Right lobe of liver (tissue), 6 donors: ENCODE data around the gene SSC4D. TPM values are rescaled to one million over a fixed set of nuclear protein-coding genes. Genes with fewer than 3 reads are reported as not detected.

Source experiments
- ATAC-seq, 4 donors: fragments of 200-7000 bp; cut with Tn5 transposase; one replicate each; pipeline ENCODE4 v1.9.1; 2020; ENCODE audit warnings: mild to moderate bottlenecking in 4 of 4, moderate library complexity in 4 of 4
- DNase-seq, 3 donors: peaks; one replicate each; pipeline ENCODE4 v3.0.0-alpha.2; 2020
- H3K27ac ChIP-seq, 3 donors: fragments of 200-600 bp; one replicate each; pipeline ENCODE4 v1.8.0; 2022
- H3K27me3 ChIP-seq, 2 donors: fragments of 200-600 bp; one replicate each; pipeline ENCODE4 v1.8.0; 2022
- H3K36me3 ChIP-seq, 4 donors: fragments of 200-600 bp; sonication (generic) in 1 of 4; one replicate each; pipeline versions ENCODE4 v1.5.1 to v1.8.0; 2017 to 2022; ENCODE audit warnings: control low read depth in 1 of 4
- H3K4me1 ChIP-seq, 4 donors: fragments of 200-600 bp; sonication (generic) in 1 of 4; one replicate each; pipeline versions ENCODE4 v1.5.1 to v1.8.0; 2017 to 2022; ENCODE audit warnings: control low read depth in 1 of 4
- H3K4me3 ChIP-seq, 3 donors: fragments of 200-600 bp; one replicate each; pipeline ENCODE4 v1.8.0; 2022
- H3K9me3 ChIP-seq, 4 donors: fragments of 200-600 bp; sonication (generic) in 1 of 4; one replicate each; pipeline versions ENCODE4 v1.5.1 to v1.8.0; 2017 to 2022; ENCODE audit warnings: control low read depth in 1 of 4
- CTCF ChIP-seq, 4 donors: fragments of 200-600 bp in 3 of 4; fragments of 450-650 bp in 1 of 4; IDR thresholded peaks; one replicate each; pipeline versions ENCODE4 v1.5.1 to v1.8.0; 2016 to 2022; ENCODE audit warnings: antibody characterized with exemption in 4 of 4, mild to moderate bottlenecking in 2 of 4
- POLR2A ChIP-seq: fragments of 450-650 bp; IDR thresholded peaks from one replicate; pipeline ENCODE4 v1.6.1; 2017; ENCODE audit warnings: antibody characterized with exemption, mild to moderate bottlenecking
- WGBS: methylation state at CpG from one replicate; pipeline ENCODE4 v1.1.6; 2018; ENCODE audit warnings: low coverage, low lambda C conversion rate; ENCODE audit not compliant: insufficient coverage; ENCODE audit errors: missing lambda C conversion rate; 5-methylcytosine and 5-hydroxymethylcytosine counted together
- intact Hi-C, 2 donors: fragments of 100-400 bp; cut with DNase I; formaldehyde crosslinking; loops; one replicate each; pipeline versions ENCODE4 v1.11.2 to v1.14.1; 2022
- total RNA-seq, 6 experiments: library from RNA; depleted of rRNA in 2 of 6; stranded (reverse); fragments of >200 nt in 2 of 6; fragmentation: NEBNext Ultra II Directional in 3 of 6; extraction: Animal tissue kit (Norgen Biotek cat#: 25700) in 3 of 6; gene quantifications; one replicate each; pipeline versions ENCODE4 v1.1.0 to v1.2.4, GENCODE V29; 2016 to 2023
- donor health status: DM: no; HTN: yes; CAD: no.
- donor health status: DM: no; HTN: no; CAD: no.
- donor health status: DM: no; HTN: no; CAD: no.
- donor health status: DM: no; HTN: yes; CAD: no.
- donor health status: DM: no; HTN: yes; CAD: no.

SSC4D gene
- total RNA-seq, 6 experiments from 2014 or later: 1.2 to 2.6 (median 1.2) TPM

- H3K36me3 ChIP-seq: no peaks in the 10 kb centered on the region
- TF ChIP-seq CTCF (IDR thresholded peaks at IDR 0.05) (no peak), POLR2A (no peak)
- no peaks in the 10 kb centered on the region for H3K9me3 ChIP-seq
- H3K4me1 ChIP-seq: no peaks in the 10 kb centered on the region
- 92% methylated on average over 7 of the region's 7 CpGs for WGBS
- H3K27ac ChIP-seq: no peak overlapping the region
- no peak for ATAC-seq
- no peak overlapping the region for H3K4me3 ChIP-seq
- no peaks in the 10 kb centered on the region for H3K27me3 ChIP-seq
- DNase-seq: no peak
- intact Hi-C loops: no loop called here
These were observed 27.7 kb downstream of the SSC4D start for GRCh38 chr7:76381814-76382213.

DNA sequence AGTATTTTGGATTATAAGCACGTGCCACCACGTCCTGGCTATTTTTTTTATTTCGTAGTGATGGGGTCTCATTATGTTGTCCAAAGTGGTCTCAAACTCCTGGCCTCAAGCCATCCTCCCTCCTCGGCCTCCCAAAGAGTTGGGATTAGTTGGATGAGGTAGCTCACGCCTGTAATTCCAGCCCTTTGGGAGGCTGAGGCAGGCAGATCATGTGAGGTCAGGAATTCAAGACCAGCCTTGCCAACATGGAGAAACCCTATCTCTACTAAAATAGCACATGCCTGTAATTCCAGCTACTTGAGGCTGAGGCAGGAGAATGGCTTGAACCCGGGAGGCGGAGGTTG lies 28.9 kb downstream of the SSC4D start:
- Histone ChIP-seq H3K4me3 (peak overlapping the region in 2 of 3 donors; percentile 45 to 52), H3K9me3 (no peaks in the 10 kb centered on the region), H3K27me3 (no peaks in the 10 kb centered on the region), H3K36me3 (no peaks in the 10 kb centered on the region), H3K27ac (peak overlapping the region; percentile 75 to 85 (median 80)), H3K4me1 (no peaks in the 10 kb centered on the region)
- ATAC-seq (no peak), DNase-seq (no peak)
- intact Hi-C loops: no loop called here
- TF ChIP-seq CTCF (IDR thresholded peaks at IDR 0.05) (no peak), POLR2A (no peak)
- WGBS: 92% methylated on average over 3 of the region's 7 CpGs

- no peaks in the 10 kb centered on the region for H3K36me3 ChIP-seq
- H3K27ac ChIP-seq: no peak overlapping the region
- no peaks in the 10 kb centered on the region for H3K9me3 ChIP-seq
- TF ChIP-seq POLR2A (no peak), CTCF (IDR thresholded peaks at IDR 0.05) (no peak)
- DNase-seq (no peak), ATAC-seq (no peak)
- 52% methylated on average over 7 of the region's 9 CpGs for WGBS
- H3K4me1 ChIP-seq: no peaks in the 10 kb centered on the region
- H3K4me3 ChIP-seq: no peak overlapping the region
- intact Hi-C loops: no loop called here
- H3K27me3 ChIP-seq: no peaks in the 10 kb centered on the region
These were observed 32.1 kb downstream of the SSC4D start for GRCh38 chr7:76377186-76377918.

- Histone ChIP-seq H3K27ac (no peak overlapping the region), H3K4me1 (no peaks in the 10 kb centered on the region), H3K4me3 (no peak overlapping the region), H3K36me3 (no peaks in the 10 kb centered on the region), H3K9me3 (no peaks in the 10 kb centered on the region), H3K27me3 (no peaks in the 10 kb centered on the region)
- TF ChIP-seq POLR2A (no peak), CTCF (IDR thresholded peaks at IDR 0.05) (no peak)
- WGBS: 91% methylated on average over 4 of the region's 9 CpGs
- intact Hi-C loops: no loop called here
- ATAC-seq (no peak), DNase-seq (no peak)
These were observed 34.2 kb downstream of the SSC4D start for GRCh38 chr7:76375251-76375650.
